Mesendoderm (in vitro differentiated cells): ENCODE data around the gene DEGS2.

Experiments
- DNase-seq: peaks from one replicate; pipeline ENCODE4 v3.0.0; 2013
- H2AK5ac ChIP-seq: 2 replicates; pipeline ENCODE4 v1.6.1; 2013; ENCODE audit warnings: low read length, inconsistent platforms
- H2BK120ac ChIP-seq: 2 replicates; pipeline ENCODE4 v1.6.1; 2013; ENCODE audit warnings: low read depth, mild to moderate bottlenecking, low read length, moderate library complexity, mixed read lengths
- H2BK15ac ChIP-seq: replicated peaks from 2 replicates; pipeline ENCODE4 v1.6.1; 2013; ENCODE audit warnings: low read depth, mild to moderate bottlenecking, moderate library complexity
- H2BK5ac ChIP-seq: 2 replicates; pipeline ENCODE4 v1.6.1; 2013; ENCODE audit warnings: low read length, inconsistent platforms
- H3K18ac ChIP-seq: 2 replicates; pipeline ENCODE4 v1.6.1; 2013; ENCODE audit warnings: mild to moderate bottlenecking, low read length, mixed read lengths
- H3K23ac ChIP-seq: one replicate; pipeline ENCODE4 v1.6.1; 2013; ENCODE audit warnings: low read length
- H3K27ac ChIP-seq: 2 replicates; pipeline ENCODE4 v1.5.1; 2013; ENCODE audit warnings: low read depth, mild to moderate bottlenecking, inconsistent platforms, low read length, moderate library complexity
- H3K27me3 ChIP-seq: 2 replicates; pipeline ENCODE4 v1.6.1; 2013; ENCODE audit warnings: low read length, control low read depth, mild to moderate bottlenecking, inconsistent platforms; ENCODE audit not compliant: insufficient read depth, poor library complexity
- H3K36me3 ChIP-seq: 2 replicates; pipeline ENCODE4 v1.6.1; 2013; ENCODE audit warnings: low read length, inconsistent platforms; ENCODE audit not compliant: control insufficient read depth, insufficient read depth
- H3K4ac ChIP-seq: one replicate; pipeline ENCODE4 v1.6.1; 2013; ENCODE audit warnings: low read depth, mild to moderate bottlenecking, low read length, moderate library complexity
- H3K4me1 ChIP-seq: 2 replicates; pipeline ENCODE4 v1.6.1; 2013; ENCODE audit warnings: low read depth, low read length, inconsistent platforms; ENCODE audit not compliant: control insufficient read depth
- H3K4me2 ChIP-seq: 2 replicates; pipeline ENCODE4 v1.6.1; 2013; ENCODE audit warnings: low read length
- H3K4me3 ChIP-seq: 2 replicates; pipeline ENCODE4 v1.5.1; 2013; ENCODE audit warnings: mild to moderate bottlenecking, low read length
- H3K56ac ChIP-seq: one replicate; pipeline ENCODE4 v1.6.1; 2013; ENCODE audit warnings: low read length
- H3K79me1 ChIP-seq: 2 replicates; pipeline ENCODE4 v1.6.1; 2013; ENCODE audit warnings: low read length, inconsistent platforms
- H3K79me2 ChIP-seq: 2 replicates; pipeline ENCODE4 v1.6.1; 2013; ENCODE audit warnings: mild to moderate bottlenecking, low read length; ENCODE audit not compliant: control insufficient read depth, insufficient read depth
- H3K9ac ChIP-seq: 2 replicates; pipeline ENCODE4 v1.6.1; 2013; ENCODE audit warnings: low read length, inconsistent platforms
- H4K5ac ChIP-seq: one replicate; pipeline ENCODE4 v1.6.1; 2013; ENCODE audit warnings: low read length
- H4K8ac ChIP-seq: one replicate; pipeline ENCODE4 v1.6.1; 2013; ENCODE audit warnings: low read depth, mild to moderate bottlenecking, control low read depth, low read length, moderate library complexity
- WGBS: extraction: QIAGEN DNeasy Blood & Tissue Kit; methylation state at CpG from one replicate; pipeline ENCODE4 v1.1.7; 2013; ENCODE audit warnings: low lambda C conversion rate, missing lambda C conversion rate; ENCODE audit not compliant: insufficient coverage; ENCODE audit errors: extremely low coverage; 5-methylcytosine and 5-hydroxymethylcytosine counted together

Gene DEGS2

GRCh38 chr14:100143523-100143922 is 15.9 kb downstream of the DEGS2 start:
- H2BK5ac ChIP-seq: no peak overlapping the region
- no peak overlapping the region for H3K27ac ChIP-seq

GRCh38 chr14:100142073-100143040 is 17.1 kb downstream of the DEGS2 start:
- no peak overlapping the region for H3K56ac ChIP-seq
- no peaks in the 10 kb centered on the region for H3K4me1 ChIP-seq
- H3K79me1 ChIP-seq: no peaks in the 10 kb centered on the region
- WGBS: no CpG with 5 or more reads among the region's 14 CpGs
- no peak overlapping the region for H2AK5ac ChIP-seq
- no peaks in the 10 kb centered on the region for H3K27me3 ChIP-seq
- no peak overlapping the region for H4K5ac ChIP-seq
- DNase-seq: no peak
- H3K79me2 ChIP-seq: no peaks in the 10 kb centered on the region
- no peak overlapping the region for H2BK15ac ChIP-seq
- H3K36me3 ChIP-seq: no peaks in the 10 kb centered on the region
- no peak overlapping the region for H4K8ac ChIP-seq
- no peak overlapping the region for H3K18ac ChIP-seq
- H3K9ac ChIP-seq: no peak overlapping the region
- H3K4me2 ChIP-seq: no peak overlapping the region
- no peak overlapping the region for H3K4ac ChIP-seq
- no peak overlapping the region for H3K4me3 ChIP-seq
- no peak overlapping the region for H2BK120ac ChIP-seq
- no peak overlapping the region for H2BK5ac ChIP-seq
- H3K23ac ChIP-seq: no peak overlapping the region
- H3K27ac ChIP-seq: no peak overlapping the region

More at GRCh38 chr14:100143523-100143922, 15.9 kb downstream of the DEGS2 start:
- no peaks in the 10 kb centered on the region for H3K27me3 ChIP-seq
- no CpG with 5 or more reads among the region's 18 CpGs for WGBS
- no peak overlapping the region for H2BK15ac ChIP-seq
- DNase-seq: no peak
- H3K56ac ChIP-seq: no peak overlapping the region
- H3K4me3 ChIP-seq: no peak overlapping the region
- no peaks in the 10 kb centered on the region for H3K79me1 ChIP-seq
- H3K4me2 ChIP-seq: no peak overlapping the region
- no peaks in the 10 kb centered on the region for H3K79me2 ChIP-seq
- no peak overlapping the region for H2AK5ac ChIP-seq
- no peak overlapping the region for H2BK120ac ChIP-seq
- no peaks in the 10 kb centered on the region for H3K4me1 ChIP-seq
- no peak overlapping the region for H4K5ac ChIP-seq
- H3K4ac ChIP-seq: no peak overlapping the region
- no peak overlapping the region for H4K8ac ChIP-seq
- H3K23ac ChIP-seq: no peak overlapping the region
- H3K36me3 ChIP-seq: no peaks in the 10 kb centered on the region
- H3K9ac ChIP-seq: no peak overlapping the region
- H3K18ac ChIP-seq: no peak overlapping the region

GRCh38 chr14:100141098-100141497 is 18.3 kb downstream of the DEGS2 start:
- Histone ChIP-seq H2AK5ac (no peak overlapping the region), H3K79me1 (no peaks in the 10 kb centered on the region), H3K4me3 (no peak overlapping the region), H4K8ac (no peak overlapping the region), H3K36me3 (no peaks in the 10 kb centered on the region), H4K5ac (no peak overlapping the region), H3K79me2 (no peaks in the 10 kb centered on the region), H3K18ac (no peak overlapping the region), H3K56ac (no peak overlapping the region), H3K4ac (no peak overlapping the region), H3K23ac (no peak overlapping the region), H2BK15ac (no peak overlapping the region), H2BK5ac (no peak overlapping the region), H3K27me3 (no peaks in the 10 kb centered on the region), H2BK120ac (no peak overlapping the region), H3K27ac (no peak overlapping the region), H3K4me2 (no peak overlapping the region), H3K4me1 (no peaks in the 10 kb centered on the region), H3K9ac (no peak overlapping the region)
- WGBS: no CpG with 5 or more reads among the region's 7 CpGs
- DNase-seq: no peak

- H3K79me2 ChIP-seq: no peaks in the 10 kb centered on the region
- no peaks in the 10 kb centered on the region for H3K27me3 ChIP-seq
- DNase-seq: peak; percentile 92
- H3K27ac ChIP-seq: no peak overlapping the region
- H2BK15ac ChIP-seq: no peak overlapping the region
- no CpG with 5 or more reads among the region's 16 CpGs for WGBS
- no peak overlapping the region for H3K4me2 ChIP-seq
- H2AK5ac ChIP-seq: no peak overlapping the region
- no peaks in the 10 kb centered on the region for H3K79me1 ChIP-seq
- no peak overlapping the region for H2BK5ac ChIP-seq
- no peak overlapping the region for H3K4ac ChIP-seq
- no peak overlapping the region for H4K5ac ChIP-seq
- no peaks in the 10 kb centered on the region for H3K4me1 ChIP-seq
- H3K36me3 ChIP-seq: no peaks in the 10 kb centered on the region
- H2BK120ac ChIP-seq: no peak overlapping the region
- H3K18ac ChIP-seq: no peak overlapping the region
- no peak overlapping the region for H3K23ac ChIP-seq
- H3K9ac ChIP-seq: no peak overlapping the region
- H3K56ac ChIP-seq: no peak overlapping the region
- no peak overlapping the region for H4K8ac ChIP-seq
- H3K4me3 ChIP-seq: no peak overlapping the region
Measured at GRCh38 chr14:100140452-100141078, 18.9 kb downstream of the DEGS2 start.

GRCh38 chr14:100138955-100139354 is 20.5 kb downstream of the DEGS2 start:
- H3K4me2 ChIP-seq: no peak overlapping the region
- H3K27me3 ChIP-seq: no peaks in the 10 kb centered on the region
- H4K5ac ChIP-seq: no peak overlapping the region
- no peak overlapping the region for H4K8ac ChIP-seq
- H3K4me1 ChIP-seq: no peaks in the 10 kb centered on the region
- H3K4ac ChIP-seq: no peak overlapping the region
- no peak overlapping the region for H2AK5ac ChIP-seq
- H3K27ac ChIP-seq: no peak overlapping the region
- H3K79me1 ChIP-seq: no peaks in the 10 kb centered on the region
- H3K18ac ChIP-seq: no peak overlapping the region
- no CpG with 5 or more reads among the region's 13 CpGs for WGBS
- H3K4me3 ChIP-seq: no peak overlapping the region
- DNase-seq: no peak
- no peak overlapping the region for H2BK15ac ChIP-seq
- H2BK120ac ChIP-seq: no peak overlapping the region
- H3K9ac ChIP-seq: no peak overlapping the region
- no peak overlapping the region for H2BK5ac ChIP-seq
- H3K56ac ChIP-seq: no peak overlapping the region
- no peak overlapping the region for H3K23ac ChIP-seq
- no peaks in the 10 kb centered on the region for H3K79me2 ChIP-seq
- no peaks in the 10 kb centered on the region for H3K36me3 ChIP-seq
